HL-60/S4 treated with retinoic acid at 250 ng/mL for 4 days and 3 days (cell line): ENCODE measurements around the gene PRSS56.

Source experiments
- in situ Hi-C: fragments of 300-500 bp; cut with MboI; formaldehyde crosslinking; loops from 2 replicates; pipeline ENCODE4 v1.7.0; 2022; ENCODE audit warnings: low sequenced_read_pairs

Gene PRSS56

GRCh38 chr2:232486558-232487384 is 33.4 kb upstream of the PRSS56 start:
- in situ Hi-C loops: no loop called here

- in situ Hi-C loops: no loop called here
Measured at GRCh38 chr2:232487385-232488096, 32.6 kb upstream of the PRSS56 start, which contains the start of gene ECEL1. ECEL1 (minus strand) TSS chr2:232487834; CDS start chr2:232486653, 1,181 bp downstream.

GRCh38 chr2:232488097-232488711 is 32.0 kb upstream of the PRSS56 start:
- in situ Hi-C loops: no loop called here

GRCh38 chr2:232488721-232489300 is 31.4 kb upstream of the PRSS56 start:
- in situ Hi-C loops: no loop called here

- in situ Hi-C loops: no loop called here
Measured at GRCh38 chr2:232489516-232490220, 30.5 kb upstream of the PRSS56 start.

- in situ Hi-C loops: no loop called here
Measured at GRCh38 chr2:232490221-232491138, 29.7 kb upstream of the PRSS56 start.

- in situ Hi-C loops: no loop called here
Measured at GRCh38 chr2:232491139-232491780, 28.9 kb upstream of the PRSS56 start.

GRCh38 chr2:232492236-232492848 is 27.8 kb upstream of the PRSS56 start:
- in situ Hi-C loops: no loop called here

- in situ Hi-C loops: no loop called here
Measured at GRCh38 chr2:232492963-232493700, 27.1 kb upstream of the PRSS56 start.

GRCh38 chr2:232493701-232494474 is 26.3 kb upstream of the PRSS56 start:
- in situ Hi-C loops: no loop called here

GRCh38 chr2:232494542-232494941 is 25.6 kb upstream of the PRSS56 start:
- in situ Hi-C loops: no loop called here

GRCh38 chr2:232495292-232495691 is 24.9 kb upstream of the PRSS56 start:
- in situ Hi-C loops: no loop called here

- in situ Hi-C loops: no loop called here
Measured at GRCh38 chr2:232496501-232497270, 23.5 kb upstream of the PRSS56 start.

GRCh38 chr2:232497348-232497747 is 22.8 kb upstream of the PRSS56 start:
- in situ Hi-C loops: no loop called here

- in situ Hi-C loops: no loop called here
Measured at GRCh38 chr2:232498452-232498851, 21.7 kb upstream of the PRSS56 start.

GRCh38 chr2:232501331-232501771 is 18.8 kb upstream of the PRSS56 start:
- in situ Hi-C loops: no loop called here
